OCI-M1 (cell line): Measurements from ENCODE around the gene FOXS1.
"Not testable (repeated sequence)": the region's sequence is repeated elsewhere in the genome, so short reads cannot be mapped to it uniquely, and the experiment has no call there.

Experiments used
- DNase-seq: peaks from one replicate; lab custom pipeline; 2025; lab: John Stamatoyannopoulos, UW

Gene FOXS1

GRCh38 chr20:31822421-31823330 lies 22.7 kb downstream of the FOXS1 start:
- peak; percentile 74 for DNase-seq

GRCh38 chr20:31821427-31821826 lies 24.0 kb downstream of the FOXS1 start:
- DNase-seq: peak; percentile 7

- DNase-seq: no peak
Measured at GRCh38 chr20:31820228-31820627, 25.2 kb downstream of the FOXS1 start.

- no peak for DNase-seq
Measured at GRCh38 chr20:31819083-31819784, 26.2 kb downstream of the FOXS1 start, which contains the start of gene MYLK2. Gene MYLK2 (plus strand): TSS chr20:31819356. CDS start chr20:31819581, 225 bp downstream.

- no peak for DNase-seq
Measured at GRCh38 chr20:31818376-31818908, 27.0 kb downstream of the FOXS1 start.

GRCh38 chr20:31817461-31817860 lies 27.9 kb downstream of the FOXS1 start:
- no peak for DNase-seq

- no peak for DNase-seq
Measured at GRCh38 chr20:31816221-31816620, 29.2 kb downstream of the FOXS1 start.

GRCh38 chr20:31815408-31816188 lies 29.8 kb downstream of the FOXS1 start:
- DNase-seq: no peak

- not testable (repeated sequence) for DNase-seq
Measured at GRCh38 chr20:31814142-31814541, 31.3 kb downstream of the FOXS1 start.

- DNase-seq: no peak
Measured at GRCh38 chr20:31813611-31814010, 31.8 kb downstream of the FOXS1 start.

- DNase-seq: peak; percentile 66
Measured at GRCh38 chr20:31811796-31812728, 33.3 kb downstream of the FOXS1 start.

- no peak for DNase-seq
Measured at GRCh38 chr20:31811198-31811597, 34.2 kb downstream of the FOXS1 start.

- DNase-seq: no peak
Measured at GRCh38 chr20:31809661-31810060, 35.7 kb downstream of the FOXS1 start.

- no peak for DNase-seq
Measured at GRCh38 chr20:31808481-31808880, 36.9 kb downstream of the FOXS1 start.

- DNase-seq: peak; percentile 6
Measured at GRCh38 chr20:31806564-31807355, 38.6 kb downstream of the FOXS1 start.

- peak; percentile 27 for DNase-seq
Measured at GRCh38 chr20:31803552-31804291, 41.7 kb downstream of the FOXS1 start.

GRCh38 chr20:31801508-31801907 lies 43.9 kb downstream of the FOXS1 start:
- no peak for DNase-seq

- DNase-seq: no peak
Measured at GRCh38 chr20:31797364-31797763, 48.0 kb downstream of the FOXS1 start.
